Measurements from ENCODE around the gene SPIB.
"Not testable (repeated sequence)": the region's sequence is repeated elsewhere in the genome, so short reads cannot be mapped to it uniquely, and the experiment has no call there.

The SPIB gene

GRCh38 chr19:50420127-50420526, 1.4 kb downstream of the SPIB start:
- DNase-seq: no peak

- DNase-seq: no peak
Observed at GRCh38 chr19:50420808-50421207, 2.1 kb downstream of the SPIB start.

- DNase-seq: no peak
Observed at GRCh38 chr19:50422397-50423278, 3.9 kb downstream of the SPIB start.

GRCh38 chr19:50423279-50424113, 4.8 kb downstream of the SPIB start:
- DNase-seq: no peak

GRCh38 chr19:50425581-50425980, 6.8 kb downstream of the SPIB start:
- DNase-seq: no peak

GRCh38 chr19:50427318-50427925, 8.7 kb downstream of the SPIB start:
- DNase-seq: no peak

GRCh38 chr19:50427997-50428425, 9.3 kb downstream of the SPIB start:
- DNase-seq: no peak

GRCh38 chr19:50428772-50429463, 10.2 kb downstream of the SPIB start:
- no peak for DNase-seq

GRCh38 chr19:50430888-50431342, 12.2 kb downstream of the SPIB start:
- no peak for DNase-seq

- no peak for DNase-seq
Observed at GRCh38 chr19:50431343-50432220, 12.8 kb downstream of the SPIB start.

- no peak for DNase-seq
Observed at GRCh38 chr19:50432221-50433028, 13.7 kb downstream of the SPIB start, which contains the start of gene MYBPC2. Gene MYBPC2 (plus strand): TSS chr19:50432892. CDS start chr19:50432954, 62 bp downstream.

GRCh38 chr19:50433201-50434180, 14.8 kb downstream of the SPIB start:
- DNase-seq: no peak

GRCh38 chr19:50434525-50434924, 15.8 kb downstream of the SPIB start:
- no peak for DNase-seq

- DNase-seq: no peak
Observed at GRCh38 chr19:50435221-50435620, 16.5 kb downstream of the SPIB start.

GRCh38 chr19:50435627-50436026, 16.9 kb downstream of the SPIB start:
- no peak for DNase-seq

- DNase-seq: no peak
Observed at GRCh38 chr19:50437862-50438449, 19.2 kb downstream of the SPIB start.

- DNase-seq: not testable (repeated sequence)
Observed at GRCh38 chr19:50439130-50439529, 20.4 kb downstream of the SPIB start.

GRCh38 chr19:50444059-50444458, 25.3 kb downstream of the SPIB start:
- DNase-seq: no peak

- no peak for DNase-seq
Observed at GRCh38 chr19:50447053-50447452, 28.3 kb downstream of the SPIB start.
